ENCODE measurements around the gene FRA10AC1.

Gene FRA10AC1

DNA sequence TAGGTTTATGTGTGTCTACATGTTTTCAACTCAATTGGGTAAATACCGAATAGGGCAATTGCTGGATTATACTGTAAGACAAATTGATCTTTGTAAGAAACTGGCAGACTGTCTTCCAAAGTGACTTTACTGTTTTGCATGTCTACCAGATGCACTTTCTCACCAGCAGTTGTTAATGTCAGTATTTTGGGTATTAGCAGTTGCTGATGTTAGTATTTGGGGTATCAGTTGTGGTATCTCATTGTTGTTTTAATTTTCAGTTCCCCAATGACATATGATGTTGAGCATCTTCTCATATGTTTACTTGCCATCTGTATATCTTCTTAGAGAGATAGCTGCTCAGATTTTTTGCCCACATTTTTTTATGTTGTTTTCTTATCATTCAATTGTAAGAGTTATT lies 79.5 kb downstream of the FRA10AC1 start:
- no peaks in the 10 kb centered on the region for H3K36me3 ChIP-seq (replicated peaks; ENCODE audit: low read depth, low read length)
- H3K9me3 ChIP-seq (ENCODE audit: insufficient read depth, low read length): no peaks in the 10 kb centered on the region
- no peak overlapping the region for H3K9ac ChIP-seq (ENCODE audit: low read length)
- H2AFZ ChIP-seq (ENCODE audit: low read depth, low read length): no peak overlapping the region
- no peak overlapping the region for H3K4me3 ChIP-seq (ENCODE audit: low read length)
- H3K79me2 ChIP-seq (ENCODE audit: low read length): no peaks in the 10 kb centered on the region
- H3K4me1 ChIP-seq (ENCODE audit: low read length): no peaks in the 10 kb centered on the region
- no peaks in the 10 kb centered on the region for H4K20me1 ChIP-seq (ENCODE audit: insufficient read depth, low read length)
- H3K27me3 ChIP-seq (ENCODE audit: low read depth, low read length): no peaks in the 10 kb centered on the region
- H3K27ac ChIP-seq (ENCODE audit: low read length): no peak overlapping the region
- no peak overlapping the region for H3K4me2 ChIP-seq (ENCODE audit: low read length)
- no peak for TF ChIP-seq EZH2phosphoT487 (IDR thresholded peaks at IDR 0.05; ENCODE audit: low read depth)
- TF ChIP-seq, protein P1, sequence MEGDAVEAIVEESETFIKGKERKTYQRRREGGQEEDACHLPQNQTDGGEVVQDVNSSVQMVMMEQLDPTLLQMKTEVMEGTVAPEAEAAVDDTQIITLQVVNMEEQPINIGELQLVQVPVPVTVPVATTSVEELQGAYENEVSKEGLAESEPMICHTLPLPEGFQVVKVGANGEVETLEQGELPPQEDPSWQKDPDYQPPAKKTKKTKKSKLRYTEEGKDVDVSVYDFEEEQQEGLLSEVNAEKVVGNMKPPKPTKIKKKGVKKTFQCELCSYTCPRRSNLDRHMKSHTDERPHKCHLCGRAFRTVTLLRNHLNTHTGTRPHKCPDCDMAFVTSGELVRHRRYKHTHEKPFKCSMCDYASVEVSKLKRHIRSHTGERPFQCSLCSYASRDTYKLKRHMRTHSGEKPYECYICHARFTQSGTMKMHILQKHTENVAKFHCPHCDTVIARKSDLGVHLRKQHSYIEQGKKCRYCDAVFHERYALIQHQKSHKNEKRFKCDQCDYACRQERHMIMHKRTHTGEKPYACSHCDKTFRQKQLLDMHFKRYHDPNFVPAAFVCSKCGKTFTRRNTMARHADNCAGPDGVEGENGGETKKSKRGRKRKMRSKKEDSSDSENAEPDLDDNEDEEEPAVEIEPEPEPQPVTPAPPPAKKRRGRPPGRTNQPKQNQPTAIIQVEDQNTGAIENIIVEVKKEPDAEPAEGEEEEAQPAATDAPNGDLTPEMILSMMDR (IDR thresholded peaks at IDR 0.05; ENCODE audit: low read depth, low read length): no peak

- Histone ChIP-seq H3K4me2 (ENCODE audit: low read length) (no peak overlapping the region), H4K20me1 (ENCODE audit: insufficient read depth, low read length) (no peaks in the 10 kb centered on the region), H3K79me2 (ENCODE audit: low read length) (no peaks in the 10 kb centered on the region), H3K9me3 (ENCODE audit: insufficient read depth, low read length) (no peaks in the 10 kb centered on the region), H3K36me3 (replicated peaks; ENCODE audit: low read depth, low read length) (no peaks in the 10 kb centered on the region), H3K27ac (ENCODE audit: low read length) (no peak overlapping the region), H3K9ac (ENCODE audit: low read length) (no peak overlapping the region), H3K4me3 (ENCODE audit: low read length) (no peak overlapping the region), H2AFZ (ENCODE audit: low read depth, low read length) (no peak overlapping the region), H3K4me1 (ENCODE audit: low read length) (no peaks in the 10 kb centered on the region), H3K27me3 (ENCODE audit: low read depth, low read length) (no peaks in the 10 kb centered on the region)
- TF ChIP-seq, protein P1 (IDR thresholded peaks at IDR 0.05; ENCODE audit: low read depth, low read length): no peak
- TF ChIP-seq EZH2phosphoT487 (IDR thresholded peaks at IDR 0.05; ENCODE audit: low read depth): no peak
Measured at GRCh38 chr10:93620925-93621324, 81.5 kb downstream of the FRA10AC1 start.

Measured in OCI-LY3 (cell line).